Endothelial cell of umbilical vein (primary cell): ENCODE measurements around the gene NUDT3.

Experiments used
- CTCF ChIP-seq, 2 donors: IDR thresholded peaks; 1 replicate in 1 of 2; 2 replicates in 1 of 2; pipeline ENCODE4 v1.5.1; 2011; ENCODE audit warnings: low read length in 2 of 2, mild to moderate bottlenecking in 2 of 2, moderate library complexity in 2 of 2, control low read depth in 1 of 2, inconsistent platforms in 1 of 2, low read depth in 1 of 2; ENCODE audit not compliant: insufficient read depth in 1 of 2; ENCODE audit errors: extremely low read depth in 1 of 2
- EZH2 ChIP-seq: IDR thresholded peaks from 2 replicates; pipeline ENCODE4 v1.6.1; 2012; ENCODE audit warnings: borderline replicate concordance, low read depth, mild to moderate bottlenecking, moderate library complexity, low read length, inconsistent platforms; ENCODE audit not compliant: severe bottlenecking
- POLR2A ChIP-seq: IDR thresholded peaks from 2 replicates; pipeline ENCODE4 v1.6.1; 2012; ENCODE audit warnings: low read depth, mild to moderate bottlenecking, control low read depth, low read length
- POLR2AphosphoS5 ChIP-seq: IDR thresholded peaks from 2 replicates; pipeline ENCODE4 v1.6.1; 2012; ENCODE audit warnings: low read depth, mild to moderate bottlenecking, control low read depth, low read length, moderate library complexity; ENCODE audit not compliant: insufficient read depth

- no peak for TF ChIP-seq POLR2AphosphoS5
- TF ChIP-seq CTCF (IDR thresholded peaks at IDR 0.05; ENCODE audit: extremely low read depth in 1 of 2, insufficient read depth in 1 of 2, low read depth in 1 of 2, low read length in 2 of 2) = no peak
- TF ChIP-seq POLR2A = no peak
- TF ChIP-seq EZH2 = no peak
These were observed 156.4 kb downstream of the NUDT3 start for GRCh38 chr6:34236131-34236442.
